ENCODE results near the gene SEMA3C. TPM values are rescaled to one million over a fixed set of nuclear protein-coding genes. Genes with fewer than 3 reads are reported as not detected.

Gene SEMA3C
- total RNA-seq, 6 donors from 2014 or later, result 30.7 to 81.7 (median 50.1) TPM

- 53 to 54% methylated on average over 4 of the region's 4 CpGs for WGBS, 2 donors
- Histone ChIP-seq H3K4me3 (no peak overlapping the region), H3K36me3 (no peaks in the 10 kb centered on the region), H3K4me1 (peaks cover 0 to 8% (median 5%) of the 10 kb centered on the region in 4 donors), H3K27ac (peak overlapping the region in 1 of 4 donors; percentile 30), H3K9me3 (peaks cover 0 to 2% (median 0%) of the 10 kb centered on the region in 4 donors), H3K27me3 (no peaks in the 10 kb centered on the region)
- peak; percentile 46 to 66 for ATAC-seq (ENCODE audit: low FRiP score in 2 of 2)
- DNase-seq, result no peak
- TF ChIP-seq, protein P1, sequence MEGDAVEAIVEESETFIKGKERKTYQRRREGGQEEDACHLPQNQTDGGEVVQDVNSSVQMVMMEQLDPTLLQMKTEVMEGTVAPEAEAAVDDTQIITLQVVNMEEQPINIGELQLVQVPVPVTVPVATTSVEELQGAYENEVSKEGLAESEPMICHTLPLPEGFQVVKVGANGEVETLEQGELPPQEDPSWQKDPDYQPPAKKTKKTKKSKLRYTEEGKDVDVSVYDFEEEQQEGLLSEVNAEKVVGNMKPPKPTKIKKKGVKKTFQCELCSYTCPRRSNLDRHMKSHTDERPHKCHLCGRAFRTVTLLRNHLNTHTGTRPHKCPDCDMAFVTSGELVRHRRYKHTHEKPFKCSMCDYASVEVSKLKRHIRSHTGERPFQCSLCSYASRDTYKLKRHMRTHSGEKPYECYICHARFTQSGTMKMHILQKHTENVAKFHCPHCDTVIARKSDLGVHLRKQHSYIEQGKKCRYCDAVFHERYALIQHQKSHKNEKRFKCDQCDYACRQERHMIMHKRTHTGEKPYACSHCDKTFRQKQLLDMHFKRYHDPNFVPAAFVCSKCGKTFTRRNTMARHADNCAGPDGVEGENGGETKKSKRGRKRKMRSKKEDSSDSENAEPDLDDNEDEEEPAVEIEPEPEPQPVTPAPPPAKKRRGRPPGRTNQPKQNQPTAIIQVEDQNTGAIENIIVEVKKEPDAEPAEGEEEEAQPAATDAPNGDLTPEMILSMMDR (IDR thresholded peaks at IDR 0.05), result no peak
- TF ChIP-seq POLR2AphosphoS5 (IDR thresholded peaks at IDR 0.05) (no peak), POLR2A (IDR thresholded peaks at IDR 0.05) (no peak)
Observed at GRCh38 chr7:80699721-80700256, 219.1 kb downstream of the SEMA3C start.

DNA sequence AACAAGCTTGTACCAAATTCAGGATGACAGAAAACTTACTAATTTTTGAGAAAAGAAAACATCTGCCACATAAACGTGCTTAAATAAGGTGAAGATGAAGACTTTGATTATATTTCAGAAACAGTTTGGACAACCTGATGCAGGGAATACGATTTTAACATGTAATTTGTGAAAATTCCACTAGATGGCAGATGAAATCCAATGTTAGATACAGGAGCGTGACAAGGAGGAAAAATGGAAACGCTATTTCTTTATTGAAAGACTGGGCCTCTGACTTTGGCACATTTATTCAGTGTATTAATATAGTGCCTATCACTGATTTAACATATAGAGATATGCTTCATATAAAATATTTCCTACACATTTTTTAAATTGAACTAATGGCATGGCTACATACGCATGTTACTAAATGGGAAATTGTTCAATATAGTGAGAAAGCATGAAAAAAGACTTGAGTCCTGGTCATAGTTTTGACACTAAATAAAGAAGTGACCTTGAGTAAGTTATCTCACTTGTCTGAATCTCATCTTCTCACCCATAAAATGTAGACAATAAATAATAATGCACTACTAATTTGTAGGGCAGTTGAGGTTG lies 219.7 kb downstream of the SEMA3C start:
- Histone ChIP-seq H3K36me3 (no peaks in the 10 kb centered on the region), H3K4me3 (no peak overlapping the region), H3K27ac (peak overlapping the region in 1 of 4 donors; percentile 30), H3K9me3 (peaks cover 0 to 7% (median 0%) of the 10 kb centered on the region in 4 donors), H3K4me1 (peaks cover 0 to 8% (median 5%) of the 10 kb centered on the region in 4 donors), H3K27me3 (no peaks in the 10 kb centered on the region)
- TF ChIP-seq EP300 (IDR thresholded peaks at IDR 0.05), result no peak
- TF ChIP-seq, protein P1 (IDR thresholded peaks at IDR 0.05), result peak; percentile 43 to 81 (median 68)
- no peak for TF ChIP-seq POLR2AphosphoS5 (IDR thresholded peaks at IDR 0.05)
- no peak for TF ChIP-seq POLR2A (IDR thresholded peaks at IDR 0.05)
- DNase-seq (no peak), ATAC-seq (ENCODE audit: low FRiP score in 2 of 2) (peak in 1 of 2 donors; percentile 88)
- 17% methylated on average over 5 of the region's 5 CpGs for WGBS, 2 donors

Measured in upper lobe of left lung (tissue), 6 donors.